Activated CD4-positive, alpha-beta T cell treated with anti-CD3 and anti-CD28 coated beads, Interleukin-2, Interleukin-4, amounts not matched to agents 100 ng/mL and 50 ng/mL, durations not matched to agents 16 hours and 8 hours (primary cell): ENCODE results near the gene TFF1.

Source experiments
- DNase-seq: peaks from one replicate; pipeline ENCODE4 v3.0.0-alpha.2; 2020; ENCODE audit warnings: low spot score

The TFF1 gene

DNA sequence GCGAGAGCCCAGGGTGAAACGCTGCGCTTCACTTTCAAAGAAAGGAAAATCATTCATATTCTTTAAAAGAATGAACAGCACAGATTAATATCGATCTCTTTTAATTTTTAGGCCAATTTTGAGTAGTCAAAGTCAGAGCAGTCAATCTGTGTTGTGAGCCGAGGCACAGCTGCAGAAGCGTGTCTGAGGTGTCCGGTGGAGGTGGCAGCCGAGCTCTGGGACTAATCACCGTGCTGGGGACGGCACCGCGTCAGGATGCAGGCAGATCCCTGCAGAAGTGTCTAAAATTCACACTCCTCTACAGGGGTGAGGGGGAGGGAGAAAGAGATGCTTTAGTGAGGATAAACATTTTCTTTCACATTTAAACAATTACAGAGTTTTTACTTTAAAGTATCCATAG is 4.1 kb downstream of the TFF1 start:
- DNase-seq = no peak

- DNase-seq = no peak
Observed at GRCh38 chr21:42361286-42361685, 5.0 kb downstream of the TFF1 start.

GRCh38 chr21:42360317-42360716 is 6.0 kb downstream of the TFF1 start:
- peak; percentile 11 for DNase-seq

DNA sequence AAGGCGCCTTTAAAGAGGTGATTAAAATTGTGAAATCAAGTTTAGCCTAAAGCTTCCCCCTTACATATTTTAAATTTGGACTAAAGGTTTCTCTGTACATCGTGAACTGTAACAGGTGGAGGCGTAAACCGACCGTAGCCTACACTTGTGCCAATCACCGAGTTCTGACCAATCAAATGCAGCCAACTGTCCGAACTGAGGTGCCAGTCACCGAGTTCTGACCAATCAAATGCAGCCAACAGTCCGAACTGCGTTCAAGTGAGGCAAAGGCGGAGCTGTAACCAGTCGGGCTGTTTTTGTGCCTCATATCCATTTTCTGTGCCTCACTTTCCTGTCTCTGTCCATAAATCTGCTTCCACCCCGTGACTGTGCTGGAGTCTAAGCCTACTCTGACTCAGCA is 7.4 kb downstream of the TFF1 start:
- no peak for DNase-seq

GRCh38 chr21:42358261-42358660 is 8.1 kb downstream of the TFF1 start:
- no peak for DNase-seq

DNA sequence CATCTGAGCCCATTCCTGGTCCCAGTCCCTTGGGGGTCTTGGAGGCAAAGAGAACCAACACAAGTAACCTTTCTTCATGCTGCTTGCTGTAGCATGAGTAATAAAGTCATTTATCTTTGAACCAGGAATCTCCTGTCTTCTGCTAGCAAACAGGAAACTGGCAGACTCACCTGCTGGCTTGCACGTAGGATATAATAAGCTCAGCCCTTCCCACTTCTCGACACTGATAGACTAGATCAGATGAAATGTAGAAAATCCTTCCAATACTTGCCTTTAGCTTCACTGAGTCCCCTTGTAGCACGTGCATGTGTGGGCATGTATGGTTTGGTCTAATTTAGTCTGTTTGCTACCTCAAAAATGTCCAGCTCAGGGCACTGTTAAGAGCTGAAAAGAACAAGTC is 9.0 kb downstream of the TFF1 start:
- no peak for DNase-seq

DNA sequence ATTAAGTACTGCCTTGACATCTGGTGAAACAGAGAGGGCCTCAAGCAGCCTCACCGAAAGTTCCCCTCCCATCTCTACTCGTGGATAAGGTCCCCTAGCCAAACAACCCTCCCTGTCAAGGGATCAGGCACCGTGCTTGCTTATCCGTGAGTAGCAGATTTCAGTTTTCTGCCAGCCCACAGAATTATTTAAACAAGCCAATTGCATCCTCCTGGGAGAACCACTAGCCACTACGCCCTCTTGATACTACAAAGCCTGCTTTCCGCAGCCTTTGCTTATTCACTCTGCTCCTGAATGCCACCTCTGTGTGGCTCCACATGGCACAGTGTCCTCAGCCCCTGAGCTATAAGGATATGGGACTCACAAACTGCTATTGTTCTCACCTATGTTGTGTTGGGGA is 9.7 kb downstream of the TFF1 start:
- DNase-seq = no peak

DNA sequence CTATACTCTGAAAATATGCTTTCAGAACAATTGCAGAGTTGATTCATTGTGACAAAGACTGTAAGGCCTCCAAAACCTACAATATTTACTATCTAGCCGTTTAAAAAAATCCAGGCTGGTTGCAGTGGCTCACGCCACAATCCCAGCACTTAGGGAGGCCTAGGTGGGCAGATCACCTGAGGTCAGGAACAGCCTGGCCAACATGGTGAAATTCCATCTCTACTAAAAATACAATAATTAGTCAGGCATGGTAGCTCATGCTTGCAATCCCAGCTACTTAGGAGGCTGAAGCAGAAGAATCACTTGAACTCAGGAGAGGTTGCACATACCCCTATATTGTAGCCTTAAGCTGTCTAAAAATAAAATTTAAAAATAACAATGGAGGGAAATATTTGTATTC is 10.3 kb downstream of the TFF1 start:
- no peak for DNase-seq

GRCh38 chr21:42353623-42354022 is 12.7 kb downstream of the TFF1 start:
- no peak for DNase-seq

GRCh38 chr21:42352441-42353095 is 13.8 kb downstream of the TFF1 start:
- no peak for DNase-seq

DNA sequence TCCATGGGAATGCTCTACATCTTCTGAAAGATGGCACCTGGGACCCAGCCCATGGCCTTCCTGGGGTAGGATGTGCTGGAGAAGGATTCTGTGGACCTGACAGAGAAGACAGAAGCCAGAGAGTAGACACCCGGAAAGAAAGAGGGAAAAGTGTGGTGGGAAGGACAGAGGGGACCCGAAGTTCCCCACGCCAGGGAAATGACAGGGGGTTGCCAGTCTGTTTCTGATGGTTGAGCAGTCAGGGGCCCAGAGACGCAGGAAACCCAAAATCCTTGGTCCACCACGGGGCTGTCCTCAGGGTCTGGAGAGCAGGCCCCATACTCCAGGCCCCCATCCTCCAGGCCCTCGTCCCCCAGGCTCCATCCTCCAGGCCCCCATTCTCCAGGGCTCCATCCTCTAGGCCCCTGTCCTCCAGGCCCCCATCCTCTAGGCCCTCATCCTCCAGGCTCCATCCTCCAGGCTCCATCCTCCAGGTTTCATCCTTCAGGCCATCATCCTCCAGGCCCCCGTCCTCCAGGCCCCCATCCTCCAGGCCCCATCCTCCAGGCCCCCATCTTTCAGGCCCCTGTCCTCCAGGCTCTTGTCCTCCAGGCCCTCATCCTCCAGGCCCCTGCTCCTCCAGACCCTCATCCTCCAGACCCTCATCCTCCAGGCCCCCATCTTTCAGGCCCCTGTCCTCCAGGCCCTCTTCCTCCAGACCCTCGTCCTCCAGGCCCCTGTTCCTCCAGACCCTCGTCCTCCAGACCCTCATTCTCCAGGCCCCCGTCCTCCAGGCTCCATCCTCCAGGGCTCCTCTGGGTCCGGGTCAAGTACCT is 14.5 kb downstream of the TFF1 start:
- DNase-seq = no peak

- DNase-seq = no peak
Observed at GRCh38 chr21:42350927-42351426, 15.4 kb downstream of the TFF1 start, which contains the start of gene TFF2. TSS of gene TFF2 (minus strand) at chr21:42350994. CDS start at chr21:42350957, 37 bp downstream.

DNA sequence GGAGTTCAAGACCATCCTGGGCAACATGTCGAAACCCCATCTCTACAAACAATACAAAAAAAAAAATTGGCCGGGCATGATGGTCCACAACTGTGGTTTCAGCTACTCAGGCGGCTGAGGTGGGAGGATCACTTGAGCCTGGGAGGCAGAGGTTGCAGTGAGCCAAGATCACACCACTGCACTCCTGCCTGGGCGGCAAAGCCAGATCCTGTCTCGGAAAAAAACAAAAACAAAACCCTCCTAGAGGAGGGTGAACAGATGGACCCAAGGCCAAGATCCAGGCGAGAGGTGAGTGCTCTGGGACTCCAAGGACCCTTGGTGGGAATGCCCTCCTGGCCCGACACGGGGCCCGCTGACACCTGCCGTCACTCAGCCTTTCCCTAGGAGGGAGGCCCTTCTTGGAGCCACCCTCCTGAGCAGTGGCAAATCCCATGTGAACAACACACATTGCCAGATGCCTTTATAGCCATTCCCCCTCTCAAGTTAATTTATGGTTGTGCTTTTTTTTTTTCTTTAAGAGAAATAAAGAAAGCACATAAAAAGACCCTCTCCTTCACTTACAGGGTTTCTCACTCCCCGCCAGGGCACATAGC is 15.9 kb downstream of the TFF1 start:
- no peak for DNase-seq

DNA sequence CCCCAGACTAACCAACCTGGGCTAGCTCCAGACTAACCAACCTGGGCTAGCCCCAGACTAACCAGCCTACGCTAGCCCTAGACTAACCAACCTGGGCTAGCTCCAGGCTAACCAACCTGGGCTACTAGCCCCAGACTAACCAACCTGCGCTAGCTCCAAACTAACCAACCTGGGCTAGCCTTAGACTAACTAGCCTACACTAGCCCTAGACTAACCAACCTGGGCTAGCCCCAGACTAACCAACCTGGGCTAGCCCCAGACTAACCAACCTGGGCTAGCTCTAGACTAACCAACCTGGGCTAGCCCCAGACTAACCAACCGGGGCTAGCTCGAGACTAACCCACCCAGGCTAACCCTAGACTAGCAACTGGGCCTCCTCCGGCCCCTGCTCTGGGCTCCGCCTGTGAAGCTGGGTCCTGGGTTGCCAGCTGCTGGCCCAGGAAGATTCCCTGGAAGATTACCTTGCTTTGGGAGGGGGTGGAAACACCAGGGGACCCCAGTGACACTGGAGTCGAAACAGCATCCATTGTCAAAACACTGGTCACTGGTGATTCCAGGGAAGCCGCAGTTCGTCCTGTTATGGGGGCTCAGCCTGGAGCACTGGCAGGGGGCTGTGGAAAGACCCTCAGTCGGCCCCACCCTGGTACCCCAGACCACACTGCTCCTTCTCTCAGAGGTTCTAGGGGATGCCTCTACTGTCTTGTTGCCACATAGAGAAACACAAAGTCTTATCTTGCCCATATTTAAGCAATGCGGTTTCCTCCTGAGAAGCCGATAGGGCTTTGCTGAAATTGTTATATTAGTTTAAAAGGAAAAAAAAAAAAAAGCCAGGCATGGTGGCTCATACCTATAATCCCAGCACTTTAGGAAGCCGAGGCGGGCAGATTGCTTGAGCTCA is 16.7 kb downstream of the TFF1 start:
- no peak for DNase-seq

- DNase-seq = no peak
Observed at GRCh38 chr21:42348762-42349161, 17.6 kb downstream of the TFF1 start.

DNA sequence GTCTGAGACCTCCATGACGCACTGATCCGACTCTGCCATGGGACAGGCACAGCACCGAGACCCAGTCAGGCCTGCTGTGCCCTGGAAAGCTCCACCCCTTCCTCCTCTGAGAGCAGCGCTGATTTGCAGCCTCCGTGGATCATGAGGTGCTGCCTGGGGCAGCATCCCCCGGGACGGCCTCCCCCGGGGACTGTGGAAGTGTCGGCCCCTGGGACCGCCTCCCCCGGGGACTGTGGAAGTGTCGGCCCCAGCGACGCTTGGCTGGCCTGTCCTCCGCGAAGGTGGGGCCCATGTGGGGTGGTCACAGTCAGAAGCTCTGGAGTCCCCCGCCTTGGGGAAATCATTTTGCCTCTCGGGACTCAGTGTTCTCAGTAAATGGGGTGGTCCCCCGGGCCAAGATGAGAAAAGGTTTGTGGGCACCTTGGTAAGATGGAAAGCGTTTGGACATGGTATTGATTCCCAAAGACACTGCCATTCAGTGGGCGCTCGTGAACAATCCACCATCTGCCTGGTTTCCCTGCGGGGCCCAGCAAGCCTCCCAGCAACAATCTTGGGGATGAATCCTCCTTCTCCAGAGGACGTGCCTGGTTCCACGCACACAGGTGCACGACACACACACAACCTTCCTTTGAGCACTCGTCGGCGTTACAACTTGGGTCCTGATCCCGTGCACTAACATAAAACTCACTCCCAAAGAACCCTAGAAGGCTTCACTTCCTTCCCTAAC is 18.6 kb downstream of the TFF1 start:
- no peak for DNase-seq

GRCh38 chr21:42346866-42347600 is 19.3 kb downstream of the TFF1 start:
- no peak for DNase-seq

- DNase-seq = no peak
Observed at GRCh38 chr21:42346441-42346840, 19.9 kb downstream of the TFF1 start.

GRCh38 chr21:42344631-42345030 is 21.7 kb downstream of the TFF1 start:
- DNase-seq = no peak

GRCh38 chr21:42343963-42344510 is 22.3 kb downstream of the TFF1 start:
- no peak for DNase-seq
